Measurements from ENCODE around the gene NFIC. TPM values are rescaled to one million over a fixed set of nuclear protein-coding genes. Genes with fewer than 3 reads are reported as not detected.
"Not testable (repeated sequence)": the region's sequence is repeated elsewhere in the genome, so short reads cannot be mapped to it uniquely, and the experiment has no call there.

NFIC gene
- total RNA-seq, 1 donor from 2014 or later = 33.0 TPM

DNA sequence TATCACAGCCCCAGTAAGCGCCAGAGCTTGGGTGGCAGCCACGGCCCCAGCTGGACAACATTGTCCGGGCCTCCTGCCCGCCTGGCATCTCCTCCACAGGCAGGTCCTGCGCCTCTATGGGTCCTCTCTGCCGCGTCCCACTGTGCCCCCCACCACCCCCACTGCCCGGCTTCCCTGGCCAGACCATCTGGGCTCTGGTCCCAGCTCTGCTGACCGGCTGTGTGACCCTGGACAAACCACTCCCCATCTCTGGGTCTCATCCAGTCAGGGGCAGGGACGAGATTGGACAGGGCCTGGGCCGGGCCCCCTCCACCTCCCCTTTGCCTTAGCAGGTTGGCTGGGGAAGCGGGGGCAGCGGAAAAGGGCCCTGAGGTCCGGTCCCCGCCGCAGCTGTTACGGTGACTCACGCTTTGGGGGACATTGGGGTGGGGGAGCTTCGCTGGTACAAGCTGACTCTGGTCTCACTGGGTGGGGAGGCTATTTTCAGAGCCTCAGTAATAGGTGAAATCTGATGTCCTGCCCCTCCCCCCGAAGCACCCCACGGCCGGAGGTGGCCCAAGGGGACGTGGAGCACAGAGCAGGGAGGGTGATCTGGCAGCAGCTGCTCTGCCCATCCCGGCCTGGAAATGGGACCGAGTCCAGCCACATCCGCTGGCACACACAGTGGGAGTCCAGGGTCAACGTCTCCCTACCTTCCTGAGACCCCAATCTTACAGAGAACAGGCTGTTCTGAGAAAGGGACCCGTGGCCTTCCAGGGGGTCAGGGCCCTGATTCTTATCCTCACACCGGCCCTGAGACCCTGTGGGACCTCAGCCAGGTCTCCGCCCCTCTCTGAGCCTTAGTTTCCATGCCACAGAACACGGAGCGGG is 9.1 kb downstream of the NFIC start:
- peak; percentile 87 for DNase-seq

DNA sequence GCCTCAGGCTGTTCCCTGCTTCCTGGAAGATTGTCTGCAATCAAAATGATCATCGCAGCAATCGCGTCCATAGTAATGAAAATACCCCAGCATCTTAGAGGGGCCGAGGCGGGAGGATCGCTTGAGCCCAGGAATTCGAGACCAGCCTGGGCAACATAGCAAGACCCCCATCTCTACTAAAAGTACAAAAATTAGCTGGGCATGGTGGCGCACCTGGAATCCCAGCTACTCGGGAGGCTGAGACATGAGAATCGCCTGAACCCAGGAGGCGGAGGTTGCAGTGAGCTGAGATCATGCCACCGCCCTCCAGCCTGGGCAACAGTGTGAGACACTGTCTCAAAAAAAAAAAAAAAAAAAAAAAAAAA is 9.7 kb downstream of the NFIC start:
- DNase-seq = not testable (repeated sequence)

DNA sequence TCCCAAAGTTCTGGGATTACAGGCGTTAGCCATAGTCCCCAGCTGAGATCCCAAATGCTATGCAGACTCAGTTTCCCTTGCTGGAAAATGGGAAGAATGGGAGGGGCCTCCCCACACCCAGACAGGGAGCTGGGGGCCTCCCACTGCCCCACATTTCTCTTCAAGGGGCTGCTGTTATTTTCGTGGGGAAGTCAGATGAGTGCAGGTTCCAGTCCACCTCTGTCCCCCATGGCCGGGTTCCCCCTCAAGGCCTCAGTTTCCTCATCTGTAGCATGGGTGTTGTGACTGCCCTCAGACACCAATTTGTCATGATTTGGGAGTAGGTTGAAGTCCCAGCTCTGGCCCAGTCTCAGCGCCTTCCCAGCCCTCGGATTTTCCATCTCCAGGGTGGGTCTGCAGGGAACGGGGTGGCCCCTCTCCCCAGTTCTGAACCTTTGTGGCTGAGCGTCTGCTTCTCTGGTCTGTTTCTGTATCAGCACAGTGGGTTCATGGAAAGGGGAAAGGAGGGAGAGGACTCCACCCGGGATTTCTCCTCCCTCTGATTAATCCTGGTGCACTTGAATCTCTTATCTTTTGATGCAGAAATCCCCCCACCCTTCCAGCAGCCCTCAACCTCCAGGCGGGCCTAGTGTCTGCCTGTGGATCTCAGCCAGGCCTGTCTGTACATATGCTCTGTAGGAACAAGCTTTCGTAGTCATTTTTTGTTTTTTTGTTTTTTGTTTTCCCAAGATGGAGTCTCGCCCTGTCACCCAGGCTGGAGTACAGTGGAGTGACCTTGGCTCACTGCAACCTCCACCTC is 12.2 kb downstream of the NFIC start:
- DNase-seq = no peak

DNA sequence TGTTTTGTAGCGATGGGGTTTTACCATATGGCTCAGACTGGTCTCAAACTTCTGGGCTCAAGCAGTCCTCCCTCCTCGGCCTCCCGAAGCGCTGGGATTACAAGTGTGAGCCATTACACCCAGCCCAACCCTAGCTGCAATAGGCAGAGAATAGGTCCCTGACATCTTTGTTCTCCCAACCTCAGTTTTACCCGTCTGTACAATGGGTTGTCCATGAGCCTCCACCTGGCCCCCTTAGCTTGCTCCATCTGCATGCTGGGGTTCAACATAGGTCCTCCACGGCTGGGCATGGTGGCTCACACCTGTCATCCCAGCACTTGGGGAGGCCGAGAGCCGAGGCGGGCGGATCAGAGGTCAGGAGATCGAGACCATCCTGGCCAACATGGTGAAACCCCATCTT is 14.4 kb downstream of the NFIC start:
- DNase-seq = no peak

DNA sequence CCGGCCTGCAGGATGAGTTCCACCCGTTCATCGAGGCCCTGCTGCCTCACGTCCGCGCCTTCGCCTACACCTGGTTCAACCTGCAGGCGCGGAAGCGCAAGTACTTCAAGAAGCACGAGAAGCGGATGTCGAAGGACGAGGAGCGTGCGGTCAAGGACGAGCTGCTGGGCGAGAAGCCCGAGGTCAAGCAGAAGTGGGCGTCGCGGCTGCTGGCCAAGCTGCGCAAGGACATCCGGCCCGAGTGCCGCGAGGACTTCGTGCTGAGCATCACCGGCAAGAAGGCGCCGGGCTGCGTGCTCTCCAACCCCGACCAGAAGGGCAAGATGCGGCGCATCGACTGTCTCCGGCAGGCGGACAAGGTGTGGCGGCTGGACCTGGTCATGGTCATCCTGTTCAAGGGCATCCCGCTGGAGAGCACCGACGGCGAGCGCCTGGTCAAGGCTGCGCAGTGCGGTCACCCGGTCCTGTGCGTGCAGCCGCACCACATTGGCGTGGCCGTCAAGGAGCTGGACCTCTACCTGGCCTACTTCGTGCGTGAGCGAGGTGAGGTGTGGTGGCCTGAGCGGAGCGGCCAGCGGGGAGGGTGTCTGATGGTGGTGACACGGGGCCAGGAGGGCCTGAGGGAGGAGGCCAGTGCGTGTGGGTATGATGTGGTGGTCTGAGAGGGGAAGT is 15.5 kb downstream of the NFIC start:
- DNase-seq = no peak

DNA sequence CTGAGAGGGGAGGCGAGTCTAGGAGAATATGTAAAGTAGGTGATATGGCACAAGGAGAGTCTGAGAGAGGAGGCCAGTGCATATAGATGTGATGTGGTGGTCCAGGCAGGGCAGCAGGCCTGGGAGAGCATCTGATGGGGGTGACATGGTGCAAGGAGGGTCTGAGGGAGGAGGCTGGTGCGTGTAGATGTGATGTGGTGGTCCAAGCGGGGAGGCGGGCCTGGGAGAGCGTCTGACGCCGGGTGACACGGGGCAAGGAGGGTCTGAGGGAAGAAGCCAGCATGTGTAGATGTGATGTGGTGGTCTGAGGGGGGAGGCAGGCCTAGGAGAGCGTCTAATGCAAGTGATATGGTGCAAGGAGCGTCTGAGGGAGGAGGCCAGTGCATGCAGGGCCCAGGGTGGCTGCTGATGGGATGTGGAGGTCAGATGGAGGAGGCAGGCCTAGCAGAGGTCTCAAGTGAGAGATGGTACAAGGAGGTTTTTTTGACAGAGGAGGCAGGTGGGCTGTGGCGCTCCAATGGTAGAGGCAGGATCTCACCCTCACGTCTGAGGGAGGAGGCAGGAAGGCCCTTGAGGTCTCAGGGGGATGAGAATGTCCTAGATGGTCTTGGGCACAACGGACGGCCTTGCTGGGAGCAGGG is 16.2 kb downstream of the NFIC start:
- DNase-seq = no peak

DNA sequence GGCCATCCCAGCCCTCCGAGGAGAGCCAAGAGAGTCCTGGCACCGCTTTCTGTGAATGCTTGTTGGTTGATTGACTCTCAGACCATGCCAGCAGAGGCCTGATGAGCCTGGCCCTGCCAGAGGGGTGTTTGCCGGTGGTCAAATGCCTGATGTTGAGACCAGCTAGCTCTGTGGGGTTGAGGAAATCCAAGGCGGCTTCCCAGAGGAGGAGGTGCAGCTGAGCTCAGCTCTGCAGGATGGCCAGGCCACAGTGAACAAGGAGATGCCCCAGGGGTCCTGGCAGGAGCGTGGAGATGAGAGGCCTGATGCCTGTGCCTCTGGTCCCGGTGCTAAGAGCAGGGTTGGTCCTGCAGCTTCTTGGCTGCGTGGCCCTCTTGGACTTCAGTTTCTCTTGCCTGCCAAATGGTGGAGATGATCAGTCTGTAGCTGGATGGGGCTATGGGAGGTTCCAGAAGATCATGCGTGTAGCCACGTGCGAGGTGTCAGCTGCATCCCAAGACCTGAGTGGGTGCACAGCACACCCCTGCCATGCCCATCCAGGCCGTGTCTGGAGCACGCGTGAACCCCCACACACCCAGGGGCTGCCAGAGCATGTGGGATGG is 16.8 kb downstream of the NFIC start:
- DNase-seq = no peak

DNA sequence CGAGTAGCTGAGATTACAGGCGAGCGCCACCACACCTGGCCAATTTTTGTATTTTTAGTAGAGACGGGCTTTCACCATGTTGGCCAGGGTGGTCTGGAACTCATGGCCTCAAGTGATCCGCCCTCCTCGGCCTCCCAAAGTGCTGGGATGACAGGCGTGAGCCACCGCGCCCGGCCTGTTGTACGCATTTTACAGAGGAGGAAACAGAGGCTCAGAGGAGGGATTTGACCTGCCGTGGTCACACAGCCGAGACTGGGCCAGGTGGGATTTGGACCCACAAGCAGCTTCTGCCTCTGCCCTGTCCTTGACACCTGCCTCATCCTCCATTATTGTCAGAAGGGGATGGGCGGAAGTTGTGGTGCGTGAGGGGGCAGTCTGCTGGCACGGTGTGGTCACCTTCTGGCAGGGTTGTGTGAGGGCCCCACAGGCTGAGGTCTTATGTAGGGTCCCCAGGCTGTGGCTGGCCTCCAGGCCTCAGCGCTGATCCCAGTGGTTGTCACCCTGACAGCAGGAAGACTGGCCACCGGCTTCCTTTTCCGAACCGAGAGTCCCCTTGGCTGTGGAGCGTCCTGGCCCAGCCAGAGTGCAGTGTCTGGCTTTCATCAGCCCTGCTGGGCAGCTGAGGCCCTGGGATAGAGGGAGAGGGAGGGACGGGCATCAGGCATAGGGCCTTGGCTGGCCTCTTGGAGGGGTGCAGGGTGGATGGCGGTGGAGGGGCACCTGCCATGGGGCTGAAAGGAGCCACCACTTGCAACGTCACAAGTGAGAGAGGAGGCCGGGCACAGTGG is 20.3 kb downstream of the NFIC start:
- DNase-seq = no peak

DNA sequence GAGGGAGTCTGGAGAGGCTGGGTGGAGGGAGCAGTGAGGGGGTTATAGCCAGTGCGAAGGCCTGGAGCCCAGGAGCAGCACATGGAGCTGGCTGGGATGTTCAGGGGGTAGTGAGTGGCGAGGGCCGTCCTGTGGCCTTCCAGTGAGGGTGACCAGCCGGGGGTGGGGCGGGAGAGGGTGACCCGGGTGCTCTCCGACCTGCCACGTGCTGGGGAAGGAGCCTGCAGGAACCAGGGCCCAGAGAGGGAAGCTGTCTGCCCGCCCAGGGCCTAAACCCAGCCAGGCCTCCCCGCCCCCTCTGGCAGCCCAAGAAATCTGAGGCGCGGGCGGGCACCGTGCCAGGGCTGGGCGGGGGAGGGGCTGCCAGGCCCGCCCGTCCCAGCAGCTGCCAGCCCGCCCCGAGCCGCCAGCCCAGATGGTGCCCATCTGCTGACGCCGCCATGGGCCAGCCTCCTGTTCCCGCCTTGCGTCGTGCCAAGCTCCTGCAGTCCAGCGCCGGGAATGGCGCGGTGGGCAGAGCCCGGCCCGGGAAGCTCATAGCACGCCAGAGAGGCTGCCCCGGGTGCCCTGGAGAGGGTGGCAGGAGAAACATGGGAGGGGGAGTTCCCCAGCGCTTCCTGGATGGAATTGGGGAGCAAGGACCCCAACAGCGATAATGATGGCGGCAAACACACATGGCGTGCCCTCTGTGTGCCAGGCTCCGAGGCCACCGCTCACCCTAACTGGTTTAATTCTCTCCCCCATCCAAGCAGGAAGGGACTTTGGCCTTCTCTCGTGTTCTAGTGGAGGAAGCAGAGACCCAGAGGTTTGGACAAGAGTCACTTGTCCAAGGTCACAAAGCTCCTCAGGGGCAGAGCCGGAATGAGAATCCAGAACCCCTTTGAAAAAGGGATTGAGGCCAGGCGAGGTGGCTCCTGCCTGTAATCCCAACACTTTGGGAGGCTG is 21.5 kb downstream of the NFIC start:
- DNase-seq = peak; percentile 64

DNA sequence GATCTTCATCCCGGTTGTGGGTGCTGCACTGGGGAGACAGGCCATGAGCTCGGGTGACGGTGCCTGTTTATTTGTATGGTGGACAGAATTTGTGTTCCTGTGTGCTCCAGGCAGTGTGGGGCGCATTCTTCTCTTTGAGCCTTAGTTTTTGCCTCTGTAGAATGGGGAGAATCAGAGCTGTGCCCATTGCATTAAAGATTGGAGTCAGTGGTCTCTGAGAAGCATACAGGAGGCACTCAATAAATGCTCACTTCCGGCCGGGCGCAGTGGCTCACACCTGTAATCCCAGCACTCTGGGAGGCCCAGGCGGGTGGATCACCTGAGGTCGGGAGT is 23.0 kb downstream of the NFIC start:
- no peak for DNase-seq

DNA sequence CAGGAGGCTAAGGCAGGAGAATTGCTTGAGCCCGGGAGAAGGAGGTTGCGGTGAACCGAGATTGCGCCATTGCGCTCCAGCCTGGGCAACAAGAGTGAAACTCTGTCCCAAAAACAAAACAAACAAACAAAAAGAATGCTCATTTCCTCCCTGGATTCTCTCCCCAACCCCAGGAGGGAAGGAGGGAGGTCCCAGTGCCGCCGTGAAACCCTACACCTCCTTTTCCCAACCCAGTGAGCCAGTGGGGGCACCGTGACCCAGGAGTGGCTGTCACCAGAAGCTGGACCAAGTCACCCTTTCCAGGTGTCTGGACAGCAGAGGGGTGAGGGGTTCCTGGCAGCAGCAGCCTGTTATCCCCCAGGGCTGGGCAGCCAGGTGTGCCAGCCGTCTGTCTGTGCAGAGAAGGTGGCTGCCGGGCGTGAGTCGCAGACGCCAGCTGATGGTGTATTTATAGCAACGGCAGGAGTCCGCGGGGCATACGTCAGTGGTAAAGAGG is 23.5 kb downstream of the NFIC start:
- no peak for DNase-seq

DNA sequence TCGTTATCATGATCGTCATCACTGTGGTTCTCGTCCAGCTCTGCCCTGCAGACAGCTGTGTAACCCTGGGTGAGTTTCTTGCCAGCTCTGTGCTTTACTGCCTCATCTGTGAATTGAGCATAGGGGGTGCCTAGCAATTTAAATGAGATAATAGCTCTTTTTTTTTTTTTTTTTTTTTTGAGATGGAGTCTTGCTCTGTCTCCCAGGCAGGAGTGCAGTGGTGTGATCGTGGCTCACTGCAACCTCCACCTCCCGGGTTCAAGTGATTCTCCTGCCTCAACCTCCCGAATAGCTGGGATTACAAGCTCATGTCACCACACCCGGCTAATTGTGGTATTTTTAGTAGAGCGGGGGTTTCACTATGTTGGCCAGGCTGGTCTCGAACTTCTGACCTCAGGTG is 25.5 kb downstream of the NFIC start:
- DNase-seq = not testable (repeated sequence)

DNA sequence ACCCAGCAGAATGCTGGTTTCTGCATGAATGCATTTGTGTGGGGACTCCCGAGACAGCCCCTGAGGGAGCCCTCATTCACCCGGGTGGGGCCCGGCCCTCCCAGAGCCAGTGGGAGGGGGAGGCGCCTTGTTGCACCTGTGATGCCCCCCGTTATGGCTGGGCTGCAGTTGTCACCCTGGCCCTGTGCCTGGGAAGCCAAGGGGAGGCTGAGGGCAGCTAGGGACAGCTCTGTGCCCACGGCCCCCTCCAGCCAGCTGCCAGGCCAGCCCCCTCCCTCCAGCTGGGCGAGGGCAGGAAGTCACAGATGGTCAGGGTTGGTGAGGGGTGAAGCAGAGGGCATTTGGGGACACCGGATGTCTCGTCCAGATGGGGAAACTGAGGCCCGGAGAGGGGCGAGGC is 26.1 kb downstream of the NFIC start:
- no peak for DNase-seq

DNA sequence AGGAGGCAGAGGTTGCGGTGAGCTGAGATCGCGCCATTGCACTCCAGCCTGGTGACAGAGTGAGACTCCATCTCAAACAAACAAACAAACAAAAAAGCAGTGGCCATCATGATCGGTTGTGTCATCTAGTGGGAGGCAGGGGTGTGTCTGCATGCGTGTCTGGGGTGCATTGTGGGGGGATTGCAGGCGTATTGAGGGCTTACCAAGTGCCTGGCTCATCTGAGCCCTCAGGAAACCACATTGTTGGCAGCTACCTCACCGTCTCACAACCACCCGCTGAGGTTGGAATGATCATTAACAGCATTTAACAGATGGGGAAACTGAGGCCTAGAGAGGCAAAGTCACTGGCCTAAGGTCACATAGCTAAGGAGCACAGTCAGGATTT is 30.5 kb downstream of the NFIC start:
- DNase-seq = no peak

DNA sequence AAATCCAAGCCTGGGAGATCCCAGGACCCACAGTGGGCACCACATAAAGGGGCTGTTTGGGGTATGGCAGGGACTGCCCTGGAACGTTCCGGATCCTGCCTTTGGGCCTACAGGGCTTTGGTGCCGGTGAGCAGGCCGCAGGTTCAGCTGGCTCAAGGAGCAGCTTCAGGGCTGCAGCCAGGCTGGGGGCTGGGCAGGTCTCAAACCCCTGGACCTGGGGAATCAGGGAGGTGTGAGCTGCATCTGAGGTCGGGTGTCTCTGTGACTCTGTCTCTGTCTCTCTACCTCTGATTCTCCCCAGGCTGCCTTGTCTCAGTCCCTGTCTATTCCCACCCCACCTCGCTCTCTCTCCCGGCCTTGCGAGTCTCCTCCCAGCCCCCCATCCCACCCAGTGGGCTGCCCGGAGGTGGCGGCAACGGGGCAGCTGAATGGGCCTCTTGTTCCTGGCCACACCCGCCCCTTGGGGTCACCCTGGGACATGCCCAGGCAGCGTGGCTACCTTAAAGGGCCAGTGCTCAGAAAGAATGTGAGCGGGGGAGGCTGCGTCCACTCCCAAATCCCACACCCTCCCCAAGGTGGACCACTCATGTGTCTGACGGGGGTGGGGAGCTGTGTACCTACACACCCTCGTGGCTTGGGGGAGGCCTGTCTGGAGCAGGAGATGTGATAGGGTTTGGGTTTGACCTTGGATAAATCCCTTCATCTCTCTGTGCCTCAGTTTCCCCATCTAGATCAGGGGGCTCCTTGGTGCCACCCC is 31.1 kb downstream of the NFIC start:
- no peak for DNase-seq

DNA sequence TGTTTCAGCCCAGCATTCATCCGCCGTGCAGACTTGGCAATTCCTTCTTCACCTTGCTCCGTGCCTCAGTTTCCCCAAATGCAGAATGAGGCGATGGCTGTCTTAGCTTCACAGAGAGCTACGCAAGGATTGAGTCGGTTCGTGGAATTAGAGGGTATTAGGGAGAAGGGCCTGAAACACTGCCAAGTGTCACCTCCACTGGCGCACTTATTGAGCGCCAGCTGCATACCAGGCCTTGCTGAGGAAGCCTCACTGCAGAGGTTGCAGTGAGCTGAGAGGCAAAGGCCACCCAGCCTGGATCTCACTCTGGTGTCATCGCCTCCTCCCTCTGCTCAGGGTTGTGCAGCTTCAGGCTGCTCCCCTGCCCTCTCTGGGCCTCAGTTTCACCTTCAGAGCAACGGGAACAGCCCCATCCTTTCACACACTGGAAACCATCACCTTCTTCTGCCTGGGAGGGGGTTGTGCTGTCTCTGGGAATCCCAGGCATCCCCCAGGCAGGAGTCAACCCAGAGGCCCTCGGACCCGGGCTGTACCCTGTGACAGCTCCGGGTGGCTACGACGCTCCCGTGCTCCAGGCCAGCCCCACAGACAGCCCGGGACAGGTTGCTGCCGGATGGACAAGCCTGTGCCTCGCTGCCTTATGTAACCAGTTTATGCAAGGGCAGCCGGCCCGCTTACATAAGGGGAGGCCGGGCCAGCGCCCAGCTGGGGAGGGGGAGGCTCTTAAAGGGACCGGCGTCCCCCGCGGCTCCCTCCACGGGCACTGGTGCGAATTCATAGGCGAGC is 31.9 kb downstream of the NFIC start:
- no peak for DNase-seq

DNA sequence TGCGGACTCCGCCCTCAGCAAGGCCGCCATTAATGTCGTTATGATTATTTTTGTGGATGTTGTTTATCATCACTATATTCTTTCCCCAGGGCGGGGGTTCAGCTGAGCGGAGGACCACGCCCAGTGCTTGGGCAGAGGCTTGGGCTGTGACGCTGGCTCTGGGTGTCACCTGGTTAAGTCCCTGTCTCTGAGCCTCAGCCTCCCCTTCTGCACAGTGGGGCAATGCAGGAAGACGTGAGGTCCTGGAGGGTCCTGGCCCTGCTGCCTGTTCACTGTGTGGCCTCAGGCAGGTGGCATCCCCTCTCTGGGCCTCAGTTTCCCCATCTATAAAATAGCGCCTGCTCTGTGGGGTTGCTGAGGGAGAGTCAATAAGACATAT is 32.5 kb downstream of the NFIC start:
- DNase-seq = no peak

DNA sequence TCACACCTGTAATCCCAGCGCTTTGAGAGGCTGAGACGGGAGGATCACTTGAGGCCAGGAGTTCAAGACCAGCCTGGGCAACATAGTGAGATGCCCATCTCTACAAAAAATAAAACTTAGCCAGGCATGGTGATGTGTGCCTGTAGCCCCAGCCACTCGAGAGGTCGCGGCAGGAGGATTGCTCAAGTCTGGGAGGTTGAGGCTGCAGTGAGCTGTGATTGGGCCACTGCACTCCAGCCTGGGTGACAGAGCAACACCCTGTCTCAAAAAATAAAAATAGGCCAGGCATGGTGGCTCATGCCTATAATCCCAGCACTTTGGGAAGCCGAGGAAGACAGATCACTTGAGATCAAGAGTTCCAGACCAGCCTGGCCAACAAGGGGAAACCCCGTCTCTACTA is 32.9 kb downstream of the NFIC start:
- not testable (repeated sequence) for DNase-seq

All from dermis blood vessel endothelial cell (primary cell).